ENCODE data around the gene GPR37. TPM values are rescaled to one million over a fixed set of nuclear protein-coding genes. Genes with fewer than 3 reads are reported as not detected.

The GPR37 gene
- total RNA-seq, 1 donor, result 7.0 TPM

GRCh38 chr7:124722292-124722691, 43.3 kb downstream of the GPR37 start:
- H3K4me3 ChIP-seq (ENCODE audit: low read depth, low read length), result no peak overlapping the region
- peak; percentile 59 for DNase-seq (ENCODE audit: low read depth)
- TF ChIP-seq CTCF (IDR thresholded peaks at IDR 0.05; ENCODE audit: insufficient read depth, low read length), result no peak

- no peak overlapping the region for H3K4me3 ChIP-seq (ENCODE audit: low read depth, low read length)
- TF ChIP-seq CTCF (IDR thresholded peaks at IDR 0.05; ENCODE audit: insufficient read depth, low read length), result no peak
- peak; percentile 53 for DNase-seq (ENCODE audit: low read depth)
Observed at GRCh38 chr7:124720195-124720594, 45.4 kb downstream of the GPR37 start.

- H3K4me3 ChIP-seq (ENCODE audit: low read depth, low read length), result no peak overlapping the region
- DNase-seq (ENCODE audit: low read depth), result no peak
- TF ChIP-seq CTCF (IDR thresholded peaks at IDR 0.05; ENCODE audit: insufficient read depth, low read length), result no peak
Observed at GRCh38 chr7:124718032-124718766, 47.4 kb downstream of the GPR37 start.

- H3K4me3 ChIP-seq (ENCODE audit: low read depth, low read length), result no peak overlapping the region
- no peak for DNase-seq (ENCODE audit: low read depth)
- TF ChIP-seq CTCF (IDR thresholded peaks at IDR 0.05; ENCODE audit: insufficient read depth, low read length), result no peak
Observed at GRCh38 chr7:124716894-124717293, 48.7 kb downstream of the GPR37 start.

- no peak for TF ChIP-seq CTCF (IDR thresholded peaks at IDR 0.05; ENCODE audit: insufficient read depth, low read length)
- peak; percentile 71 for DNase-seq (ENCODE audit: low read depth)
- H3K4me3 ChIP-seq (ENCODE audit: low read depth, low read length), result no peak overlapping the region
Observed at GRCh38 chr7:124713086-124713485, 52.5 kb downstream of the GPR37 start.

- TF ChIP-seq CTCF (IDR thresholded peaks at IDR 0.05; ENCODE audit: insufficient read depth, low read length), result no peak
- H3K4me3 ChIP-seq (ENCODE audit: low read depth, low read length), result no peak overlapping the region
- peak; percentile 33 for DNase-seq (ENCODE audit: low read depth)
Observed at GRCh38 chr7:124712017-124712416, 53.6 kb downstream of the GPR37 start.

- DNase-seq (ENCODE audit: low read depth), result peak; percentile 44
- no peak for TF ChIP-seq CTCF (IDR thresholded peaks at IDR 0.05; ENCODE audit: insufficient read depth, low read length)
- no peak overlapping the region for H3K4me3 ChIP-seq (ENCODE audit: low read depth, low read length)
Observed at GRCh38 chr7:124702385-124702784, 63.2 kb downstream of the GPR37 start.
